ENCODE data around the gene PHKB. TPM values are rescaled to one million over a fixed set of nuclear protein-coding genes. Genes with fewer than 3 reads are reported as not detected.

Gene PHKB
- total RNA-seq, 1 experiment from 2014 or later: 81.3 TPM

GRCh38 chr16:47627085-47627639 lies 166.0 kb downstream of the PHKB start:
- Histone ChIP-seq H3K27me3 (ENCODE audit: insufficient read depth, low read depth) (no peaks in the 10 kb centered on the region), H2AFZ (no peak overlapping the region), H3K9me2 (ENCODE audit: insufficient read depth) (no peaks in the 10 kb centered on the region), H3K79me2 (ENCODE audit: low read depth) (no peaks in the 10 kb centered on the region), H4K20me1 (ENCODE audit: insufficient read depth) (no peaks in the 10 kb centered on the region; the same call in 1 of the 2 replicates), H3K36me3 (ENCODE audit: low read depth) (no peaks in the 10 kb centered on the region), H3K4me3 (no peak overlapping the region), H3K27ac (no peak overlapping the region), H3K9me3 (ENCODE audit: insufficient read depth, low read depth) (no peaks in the 10 kb centered on the region), H3K4me2 (no peak overlapping the region), H3K4me1 (replicated peaks; ENCODE audit: insufficient read depth) (no peaks in the 10 kb centered on the region), H3F3A (ENCODE audit: insufficient read depth, low read depth) (no peaks in the 10 kb centered on the region)
- BruUV-seq (replicated peaks): no TSS peak
- ChIA-PET POLR2A (ENCODE audit: unreplicated experiment) (no interaction called here), CTCF (no interaction called here)
- TF ChIP-seq CTCF (conservative IDR thresholded peaks at IDR 0.05) (no peak), EZH2 (IDR thresholded peaks at IDR 0.05; ENCODE audit: low read depth) (no peak)
- DNase-seq: no peak
- intact Hi-C loops (cut with micrococcal nuclease; ENCODE audit: unreplicated experiment): no loop called here

GRCh38 chr16:47627721-47628120 lies 166.6 kb downstream of the PHKB start:
- no peak overlapping the region for H3K27ac ChIP-seq
- POLR2A ChIA-PET (ENCODE audit: unreplicated experiment): no interaction called here
- CTCF ChIA-PET: no interaction called here

GRCh38 chr16:47631131-47631530 lies 170.0 kb downstream of the PHKB start:
- H3K4me3 ChIP-seq: no peak overlapping the region
- H3K27ac ChIP-seq: no peak overlapping the region
- ChIA-PET POLR2A (ENCODE audit: unreplicated experiment) (no interaction called here), CTCF (no interaction called here)
- intact Hi-C loops (cut with micrococcal nuclease; ENCODE audit: unreplicated experiment): no loop called here
- H4K20me1 ChIP-seq (ENCODE audit: insufficient read depth): no peaks in the 10 kb centered on the region; the same call in 1 of the 2 replicates
- no peak overlapping the region for H2AFZ ChIP-seq
- H3K9me3 ChIP-seq (ENCODE audit: insufficient read depth, low read depth): peaks cover 7% of the 10 kb centered on the region; the same call in 1 of the 2 replicates
- DNase-seq: no peak
- BruUV-seq (replicated peaks): no TSS peak
- H3K4me2 ChIP-seq: no peak overlapping the region
- H3K79me2 ChIP-seq (ENCODE audit: low read depth): no peaks in the 10 kb centered on the region
- TF ChIP-seq CTCF (conservative IDR thresholded peaks at IDR 0.05): no peak
- TF ChIP-seq EZH2 (IDR thresholded peaks at IDR 0.05; ENCODE audit: low read depth): no peak
- H3K4me1 ChIP-seq (replicated peaks; ENCODE audit: insufficient read depth): no peaks in the 10 kb centered on the region
- peaks cover 4% of the 10 kb centered on the region; the same call in 1 of the 2 replicates for H3F3A ChIP-seq (ENCODE audit: insufficient read depth, low read depth)
- no peaks in the 10 kb centered on the region for H3K9me2 ChIP-seq (ENCODE audit: insufficient read depth)
- H3K36me3 ChIP-seq (ENCODE audit: low read depth): 0 out of 2 replicates have a peak, but pooled peaks cover 6% of the 10 kb centered on the region
- H3K27me3 ChIP-seq (ENCODE audit: insufficient read depth, low read depth): no peaks in the 10 kb centered on the region

More at GRCh38 chr16:47627721-47628120, 166.6 kb downstream of the PHKB start:
- H3K4me3 ChIP-seq: no peak overlapping the region
- no peak for DNase-seq
- TF ChIP-seq CTCF (conservative IDR thresholded peaks at IDR 0.05): no peak
- TF ChIP-seq EZH2 (IDR thresholded peaks at IDR 0.05; ENCODE audit: low read depth): no peak
- no peaks in the 10 kb centered on the region for H3K36me3 ChIP-seq (ENCODE audit: low read depth)
- no peaks in the 10 kb centered on the region for H3K9me3 ChIP-seq (ENCODE audit: insufficient read depth, low read depth)
- no peaks in the 10 kb centered on the region for H3K79me2 ChIP-seq (ENCODE audit: low read depth)
- BruUV-seq (replicated peaks): no TSS peak
- intact Hi-C loops (cut with micrococcal nuclease; ENCODE audit: unreplicated experiment): no loop called here
- no peaks in the 10 kb centered on the region for H3F3A ChIP-seq (ENCODE audit: insufficient read depth, low read depth)
- H4K20me1 ChIP-seq (ENCODE audit: insufficient read depth): no peaks in the 10 kb centered on the region; the same call in 1 of the 2 replicates
- no peaks in the 10 kb centered on the region for H3K9me2 ChIP-seq (ENCODE audit: insufficient read depth)
- no peaks in the 10 kb centered on the region for H3K4me1 ChIP-seq (replicated peaks; ENCODE audit: insufficient read depth)
- no peaks in the 10 kb centered on the region for H3K27me3 ChIP-seq (ENCODE audit: insufficient read depth, low read depth)
- no peak overlapping the region for H2AFZ ChIP-seq
- H3K4me2 ChIP-seq: no peak overlapping the region

Measured in PC-9 (cell line).